Neural cell (in vitro differentiated cells): ENCODE data around the gene ZC3H15.

Experiments
- CTCF ChIP-seq: fragments of 450-650 bp; IDR thresholded peaks from 2 replicates; pipeline ENCODE4 v1.5.1; 2014; ENCODE audit warnings: antibody characterized with exemption, mild to moderate bottlenecking, moderate library complexity; ENCODE audit not compliant: poor library complexity, severe bottlenecking
- EP300 ChIP-seq: fragments of 450-650 bp; conservative IDR thresholded peaks from 2 replicates; pipeline ENCODE4 v1.6.1; 2014; ENCODE audit warnings: antibody characterized with exemption, mild to moderate bottlenecking, moderate library complexity; ENCODE audit not compliant: poor library complexity, severe bottlenecking
- EZH2 ChIP-seq: fragments of 200-600, 300-800 bp; shearing (Covaris generic), sonication (generic); IDR thresholded peaks from 2 replicates; pipeline ENCODE4 v1.6.1; 2014; ENCODE audit warnings: antibody characterized with exemption, low read length, borderline replicate concordance, mild to moderate bottlenecking; ENCODE audit not compliant: insufficient read depth, poor library complexity, severe bottlenecking
- POLR2AphosphoS5 ChIP-seq: IDR thresholded peaks from 2 replicates; pipeline ENCODE4 v1.6.1; 2012
- REST ChIP-seq: IDR thresholded peaks from 2 replicates; pipeline ENCODE4 v1.6.1; 2012; ENCODE audit warnings: borderline replicate concordance

GRCh38 chr2:186551323-186552050 lies 65.4 kb downstream of the ZC3H15 start:
- no peak for TF ChIP-seq CTCF
- no peak for TF ChIP-seq EZH2
- TF ChIP-seq REST: no peak
- TF ChIP-seq EP300: no peak
- TF ChIP-seq POLR2AphosphoS5: no peak
